ENCODE data around the gene RNF115.

Gene RNF115

DNA sequence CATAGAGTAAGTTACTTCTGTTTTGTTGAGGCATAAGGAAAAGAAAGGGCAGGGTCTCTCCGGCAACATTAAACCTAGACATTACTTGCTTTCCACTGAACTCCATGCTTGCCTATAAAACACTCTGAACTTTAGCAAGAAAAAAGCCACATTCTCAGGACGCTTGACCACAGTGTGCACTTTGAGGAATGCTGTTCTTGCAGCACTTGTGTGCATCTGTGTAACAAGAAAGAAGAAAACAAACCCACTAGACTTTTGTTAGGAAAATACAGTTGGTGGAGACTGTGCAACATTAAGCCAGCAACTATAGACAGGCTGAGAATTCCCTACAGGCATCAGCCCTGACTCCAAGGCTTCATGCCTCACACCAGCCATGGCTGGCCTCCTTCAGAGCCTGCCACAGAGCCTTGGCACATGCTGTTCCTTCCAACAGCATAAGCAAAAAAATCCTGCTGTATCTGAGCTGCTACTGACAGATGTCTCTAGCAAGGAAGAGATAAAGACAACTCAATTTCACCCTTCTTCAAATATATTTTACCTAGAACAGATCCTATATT lies 122.5 kb downstream of the RNF115 start:
- no peak for DNase-seq (ENCODE audit: low read depth)

DNA sequence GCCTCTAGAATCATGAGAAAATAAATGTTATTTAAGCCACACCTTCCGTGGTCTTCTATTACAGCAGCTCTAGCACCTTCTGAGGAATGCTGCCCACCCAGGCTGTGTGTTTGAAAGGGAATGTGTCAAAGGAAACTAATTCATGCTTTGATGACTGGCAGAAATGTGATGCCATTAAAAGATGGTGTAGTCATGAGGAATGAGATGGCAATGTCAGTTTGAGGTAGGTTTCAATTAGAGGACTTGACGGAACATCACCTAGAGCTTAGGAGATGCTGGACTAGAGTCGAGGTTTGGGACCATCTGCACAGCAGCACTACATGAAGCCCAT lies 127.3 kb downstream of the RNF115 start:
- DNase-seq (ENCODE audit: low read depth) = no peak

DNA sequence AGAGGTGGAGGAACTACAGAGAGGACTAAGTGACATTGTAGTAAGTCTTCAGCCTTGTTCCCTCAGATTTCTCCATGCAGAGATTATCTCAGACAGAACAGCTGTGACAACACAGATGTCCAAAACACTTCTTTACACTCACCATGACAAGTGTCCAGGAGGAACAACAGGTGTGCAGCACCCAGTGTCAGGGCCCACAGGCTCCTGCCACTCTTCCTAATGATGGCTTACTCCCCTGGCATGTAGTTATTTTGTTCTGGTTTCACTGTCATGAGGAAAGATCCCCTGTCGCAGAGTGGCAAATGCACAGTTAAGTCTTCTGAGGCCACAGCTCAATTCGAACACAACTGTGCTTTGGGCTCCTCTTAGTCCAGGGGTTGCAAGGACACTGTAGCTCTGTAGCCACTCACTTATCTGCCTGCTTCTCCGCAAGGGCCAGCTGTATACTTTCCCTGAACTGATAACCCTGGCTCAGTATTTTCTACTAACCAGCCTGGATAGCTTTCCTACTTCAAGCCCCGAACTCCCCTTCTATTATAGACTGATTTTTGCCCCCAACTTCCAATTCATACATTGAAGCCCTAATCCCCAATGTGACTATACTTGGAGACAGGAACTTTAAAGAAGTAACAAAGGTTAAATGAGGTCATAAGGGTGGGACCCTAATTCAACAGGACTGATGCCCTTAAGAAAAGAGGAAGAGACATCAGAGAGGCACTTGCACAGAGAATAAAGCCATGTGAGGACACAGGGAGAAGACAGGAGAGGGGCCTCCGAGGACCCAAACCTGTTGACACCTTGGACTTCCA lies 127.9 kb downstream of the RNF115 start:
- DNase-seq (ENCODE audit: low read depth) = no peak

DNA sequence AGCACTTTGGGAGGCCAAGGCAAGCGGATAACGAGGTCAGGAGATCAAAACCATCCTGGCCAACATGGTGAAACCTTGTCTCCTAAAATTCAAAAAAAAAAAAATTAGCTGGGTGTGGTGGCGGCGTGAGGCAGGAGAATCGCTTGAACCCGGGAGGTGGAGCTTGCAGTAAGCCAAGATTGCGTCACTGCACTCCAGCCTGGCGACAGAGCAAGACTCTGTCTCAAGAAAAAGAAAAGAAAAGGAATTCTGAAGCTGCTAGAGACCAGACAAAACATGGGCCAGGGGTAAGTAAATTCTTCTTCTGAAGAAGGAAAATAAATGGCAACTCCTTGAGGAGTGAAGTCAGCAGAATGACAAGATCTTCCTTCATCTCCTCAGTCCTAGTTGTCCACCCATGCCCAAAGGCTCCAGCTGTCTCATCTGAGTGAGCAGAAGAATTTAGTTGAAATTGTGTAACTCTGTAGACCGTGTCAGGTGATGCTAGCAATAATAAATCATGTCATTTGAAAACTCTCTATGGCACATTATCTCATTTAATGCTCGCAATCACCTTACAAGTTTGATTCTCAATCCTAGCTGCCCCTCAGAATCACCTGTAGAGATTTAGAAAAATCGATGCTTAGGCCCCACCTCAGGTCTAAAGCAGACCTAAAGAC lies 131.0 kb downstream of the RNF115 start:
- no peak for DNase-seq (ENCODE audit: low read depth)

DNA sequence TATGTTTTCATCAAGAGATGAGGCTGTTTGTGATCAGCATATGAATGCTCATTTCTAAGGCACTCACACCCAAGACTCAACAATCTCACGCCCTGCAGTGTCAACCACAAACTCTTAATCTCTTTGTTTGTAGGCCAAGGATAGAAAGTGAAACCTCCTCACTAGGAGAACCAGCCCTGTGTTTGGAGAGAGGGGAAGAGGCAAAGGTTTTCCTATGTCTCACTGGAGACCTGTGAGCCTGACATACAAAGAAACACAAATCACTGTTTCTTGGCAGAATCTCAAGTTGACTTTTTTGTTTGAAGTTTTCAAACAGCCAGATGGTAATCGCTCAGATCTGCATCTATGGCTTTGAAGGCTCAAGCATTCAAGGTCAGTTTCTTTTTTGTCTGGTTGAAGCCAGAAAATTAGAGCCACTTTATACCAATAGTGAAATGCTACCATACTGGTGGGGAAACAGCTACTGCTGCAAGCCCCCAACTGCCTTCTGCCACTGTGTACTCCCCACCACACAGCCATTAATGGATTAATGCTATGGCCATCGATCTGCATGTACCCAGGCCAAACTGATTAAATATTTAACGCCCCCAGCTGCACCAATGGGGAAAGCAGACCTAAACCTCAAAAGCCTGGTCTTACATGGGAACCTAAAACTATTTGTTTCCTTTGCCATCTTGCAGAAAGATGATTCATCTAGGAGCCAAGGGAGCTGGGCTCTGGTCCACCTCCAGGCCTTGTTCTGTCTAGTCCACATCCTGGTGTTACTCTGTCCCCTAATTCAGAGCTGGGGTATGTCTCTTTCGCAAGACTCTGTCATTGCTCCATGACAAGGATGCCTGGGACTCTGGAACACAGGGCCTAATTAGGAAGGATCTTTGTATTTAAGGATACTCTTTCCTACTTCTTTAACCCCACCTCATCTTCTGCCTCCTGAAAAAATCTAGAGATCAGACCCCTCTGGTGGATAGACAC lies 133.0 kb downstream of the RNF115 start:
- DNase-seq (ENCODE audit: low read depth) = no peak

DNA sequence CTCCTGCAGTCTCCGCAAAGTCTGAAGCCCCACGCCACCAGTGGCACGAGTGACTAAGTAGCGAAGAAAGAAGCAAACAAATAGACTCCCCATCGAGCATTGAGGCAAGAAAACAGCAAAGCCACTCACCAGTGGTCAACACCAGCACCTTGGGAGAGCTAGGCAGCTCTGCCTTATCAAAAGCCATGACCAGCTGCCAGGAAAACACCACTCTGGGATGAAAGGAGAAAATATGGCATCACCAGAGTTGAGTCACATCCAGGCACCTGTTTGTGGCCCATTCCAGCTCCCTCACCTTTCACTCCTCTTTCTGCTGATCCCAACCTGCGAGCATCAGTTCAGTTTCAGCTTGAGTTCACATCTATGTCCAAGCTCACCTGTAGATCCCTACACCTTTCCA lies 134.0 kb downstream of the RNF115 start:
- DNase-seq (ENCODE audit: low read depth) = no peak

DNA sequence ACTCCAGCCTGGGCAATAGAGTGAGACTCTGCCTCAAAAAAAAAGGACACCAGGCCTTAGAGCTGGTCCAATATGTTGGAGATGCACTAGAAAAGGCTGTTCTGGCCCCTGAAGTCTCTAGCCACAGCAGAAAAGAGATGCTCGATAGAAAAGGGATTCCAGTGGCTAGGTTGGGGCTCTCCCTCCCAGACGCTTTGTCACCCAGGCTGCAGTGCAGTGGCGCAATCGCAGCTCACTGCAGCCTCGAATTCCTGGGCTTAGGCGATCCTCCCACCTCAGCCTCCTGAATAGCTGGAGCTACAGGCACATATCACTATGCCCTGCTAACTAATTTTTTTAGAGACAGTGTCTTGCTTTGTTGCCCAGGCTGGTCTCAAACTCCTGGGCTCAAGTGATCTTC lies 135.0 kb downstream of the RNF115 start:
- DNase-seq (ENCODE audit: low read depth) = no peak
